Stimulated activated CD4-positive, alpha-beta T cell treated with anti-CD3 and anti-CD28 coated beads, Interleukin-4, amount 100 ng/mL, for 48 hours (primary cell): Measurements from ENCODE around the gene PLPPR1.
"Not testable (repeated sequence)": the region's sequence is repeated elsewhere in the genome, so short reads cannot be mapped to it uniquely, and the experiment has no call there.

Source experiments
- DNase-seq, 2 donors: peaks; one replicate each; pipeline ENCODE4 v3.0.0-alpha.2; 2020; ENCODE audit warnings: low read depth in 2 of 2

The PLPPR1 gene

DNA sequence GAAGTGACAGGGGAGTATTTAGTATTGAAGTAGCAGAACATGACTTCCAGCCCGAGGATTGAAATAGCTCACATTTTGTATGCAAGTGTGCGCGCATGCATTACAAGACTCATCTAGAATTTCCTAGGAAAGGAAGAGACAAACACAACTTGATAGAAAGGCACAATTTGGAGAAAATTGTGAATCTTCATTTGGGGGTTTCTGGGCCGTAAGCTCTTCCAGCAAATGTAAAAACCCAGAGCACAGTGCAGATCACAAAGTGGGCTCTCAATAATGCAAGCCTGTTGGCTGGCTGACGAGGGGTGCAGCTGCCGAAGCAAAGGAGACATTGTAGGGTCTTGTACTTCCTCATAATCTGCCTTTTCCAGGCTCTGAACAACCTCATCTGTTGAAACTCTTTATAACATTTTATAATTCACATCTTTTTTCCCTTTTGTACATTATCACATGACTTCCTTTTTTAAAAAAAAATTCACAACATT is 247.3 kb downstream of the PLPPR1 start:
- DNase-seq: no peak

DNA sequence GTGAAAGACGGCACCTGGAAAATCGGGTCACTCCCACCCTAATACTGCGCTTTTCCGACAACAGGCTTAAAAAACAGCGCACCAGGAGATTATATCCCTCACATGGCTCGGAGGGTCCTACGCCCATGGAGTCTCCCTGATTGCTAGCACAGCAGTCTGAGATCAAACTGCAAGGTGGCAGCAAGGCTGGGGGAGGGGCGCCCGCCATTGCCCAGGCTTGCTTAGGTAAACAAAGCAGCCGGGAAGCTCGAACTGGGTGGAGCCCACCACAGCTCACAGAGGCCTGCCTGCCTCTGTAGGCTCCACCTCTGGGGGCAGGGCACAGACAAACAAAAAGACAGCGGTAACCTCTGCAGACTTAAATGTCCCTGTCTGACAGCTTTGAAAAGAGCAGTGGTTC is 262.5 kb downstream of the PLPPR1 start:
- not testable (repeated sequence) for DNase-seq

DNA sequence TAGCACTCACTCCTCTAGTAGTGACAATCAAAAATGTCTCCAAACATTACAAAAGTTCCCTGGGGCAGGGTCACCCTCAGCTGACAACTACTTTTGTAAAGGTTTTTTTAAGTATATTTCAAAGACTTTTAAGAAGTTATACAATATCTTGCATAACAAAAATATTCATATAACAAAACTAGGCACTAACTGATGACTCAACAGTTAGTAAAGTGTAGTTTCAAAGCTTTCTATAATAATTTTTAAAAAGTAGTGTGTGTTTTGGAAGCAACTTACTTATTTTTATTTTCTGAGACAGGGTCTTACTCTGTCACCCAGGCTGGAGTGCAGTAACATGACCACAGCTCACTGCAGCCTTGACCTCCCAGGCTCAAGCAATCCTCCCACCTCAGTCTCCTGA is 271.4 kb downstream of the PLPPR1 start:
- DNase-seq: no peak

DNA sequence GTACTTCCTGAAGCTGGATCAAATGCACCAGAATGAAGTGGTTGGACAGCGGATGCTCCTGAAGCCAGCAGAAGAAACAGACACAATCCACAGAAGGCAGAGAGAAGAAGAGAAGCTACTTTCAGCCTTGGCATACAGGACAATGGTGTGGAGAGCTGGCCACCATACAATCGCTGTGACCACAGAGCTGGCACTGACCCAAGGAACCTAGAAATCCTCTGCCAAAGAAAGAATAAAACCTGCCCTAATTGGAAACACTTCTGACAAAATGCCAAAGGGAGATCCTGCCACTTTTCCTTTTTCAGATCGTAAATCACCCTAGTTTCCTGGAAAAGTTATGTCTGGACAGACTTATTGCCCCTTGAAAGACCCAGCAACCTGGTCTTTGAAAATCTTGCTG is 278.5 kb downstream of the PLPPR1 start:
- no peak for DNase-seq

DNA sequence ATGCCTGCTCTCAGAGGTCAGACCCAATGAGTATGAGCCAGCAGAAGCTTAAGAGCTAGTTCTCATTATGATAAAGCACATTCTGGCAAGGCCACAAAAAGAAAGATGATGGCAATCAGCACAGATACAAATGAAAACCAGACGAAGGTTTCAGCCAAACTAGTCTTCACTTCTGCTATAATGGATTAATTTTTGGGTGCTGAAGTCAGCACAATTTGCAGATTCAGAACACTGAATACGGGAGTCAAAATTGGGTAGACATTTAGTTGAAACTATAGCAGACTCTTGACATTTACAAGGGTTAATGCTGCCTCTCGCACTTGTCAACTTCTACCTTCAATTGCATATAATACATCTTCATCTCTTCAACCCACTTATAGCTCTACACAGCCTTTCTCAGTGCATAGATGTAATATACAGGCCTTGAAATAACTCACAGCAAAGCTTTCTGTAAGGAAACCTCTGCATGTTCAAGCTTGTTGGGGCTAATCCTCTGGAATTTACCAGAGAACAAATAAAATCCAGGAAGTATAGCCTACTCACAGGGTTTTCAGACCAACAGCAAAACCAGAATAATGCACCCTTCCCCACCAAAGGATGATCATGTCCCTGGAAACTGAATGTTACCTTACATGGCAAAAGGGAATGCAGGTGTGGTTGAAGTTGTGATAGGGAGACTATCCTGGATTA is 279.1 kb downstream of the PLPPR1 start:
- no peak for DNase-seq

DNA sequence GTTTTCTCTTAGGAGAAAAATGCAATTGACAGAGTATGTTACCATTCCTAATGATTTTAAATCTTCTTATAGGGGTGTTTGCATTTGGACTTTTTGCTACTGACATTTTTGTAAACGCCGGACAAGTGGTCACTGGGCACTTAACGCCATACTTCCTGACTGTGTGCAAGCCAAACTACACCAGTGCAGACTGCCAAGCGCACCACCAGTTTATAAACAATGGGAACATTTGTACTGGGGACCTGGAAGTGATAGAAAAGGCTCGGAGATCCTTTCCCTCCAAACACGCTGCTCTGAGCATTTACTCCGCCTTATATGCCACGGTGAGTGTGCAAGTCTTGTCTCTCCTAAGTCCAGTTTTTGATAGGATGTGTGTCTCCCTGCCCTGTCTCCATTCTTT is 280.6 kb downstream of the PLPPR1 start:
- DNase-seq: no peak

DNA sequence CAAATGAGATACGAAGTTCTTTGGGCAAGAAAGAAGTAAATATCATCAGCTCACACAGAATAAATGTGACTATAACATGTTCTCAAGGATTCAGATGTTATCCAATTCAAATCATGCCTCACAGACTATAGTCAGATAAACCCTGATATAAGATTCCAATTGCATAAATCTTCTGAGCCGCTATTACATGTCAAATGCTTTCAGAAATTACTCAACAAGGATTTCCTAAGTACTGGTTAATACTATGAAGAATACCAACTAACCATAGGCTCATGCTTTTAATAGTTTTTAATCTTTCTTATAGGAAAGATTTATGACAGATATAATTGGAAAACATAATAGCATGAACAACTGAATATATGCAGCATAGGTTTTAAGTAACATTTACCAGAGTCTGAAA is 282.7 kb downstream of the PLPPR1 start:
- no peak for DNase-seq

DNA sequence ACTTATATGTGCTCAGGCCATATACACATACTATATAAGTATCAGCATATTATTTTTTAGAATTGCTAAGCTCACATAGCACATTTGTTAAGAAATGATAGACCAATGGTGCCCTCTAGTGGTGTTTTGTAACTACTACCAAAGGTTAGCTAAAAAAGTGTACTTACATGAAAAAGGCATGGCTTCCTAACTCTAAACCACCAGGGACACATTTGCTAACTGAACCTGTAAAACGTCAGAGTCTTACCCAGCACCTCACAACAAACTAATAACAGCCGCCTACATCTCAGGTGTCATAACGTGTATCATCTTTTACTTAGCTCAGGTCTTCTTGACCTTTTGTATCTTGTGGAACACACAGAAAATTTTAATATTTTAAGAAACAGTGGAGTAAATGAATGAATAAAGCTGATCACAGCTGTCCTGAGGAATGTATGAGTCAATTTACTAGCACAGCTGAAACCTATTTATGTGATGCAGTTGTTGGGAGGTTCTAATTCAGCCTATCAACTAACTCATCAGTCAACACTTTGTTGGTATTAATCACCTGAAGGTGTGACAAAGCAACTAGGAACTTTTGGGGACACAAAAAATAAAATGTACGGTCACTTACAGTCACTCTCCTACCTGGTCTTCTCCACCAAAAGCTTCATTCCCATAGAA is 283.4 kb downstream of the PLPPR1 start:
- DNase-seq: no peak

DNA sequence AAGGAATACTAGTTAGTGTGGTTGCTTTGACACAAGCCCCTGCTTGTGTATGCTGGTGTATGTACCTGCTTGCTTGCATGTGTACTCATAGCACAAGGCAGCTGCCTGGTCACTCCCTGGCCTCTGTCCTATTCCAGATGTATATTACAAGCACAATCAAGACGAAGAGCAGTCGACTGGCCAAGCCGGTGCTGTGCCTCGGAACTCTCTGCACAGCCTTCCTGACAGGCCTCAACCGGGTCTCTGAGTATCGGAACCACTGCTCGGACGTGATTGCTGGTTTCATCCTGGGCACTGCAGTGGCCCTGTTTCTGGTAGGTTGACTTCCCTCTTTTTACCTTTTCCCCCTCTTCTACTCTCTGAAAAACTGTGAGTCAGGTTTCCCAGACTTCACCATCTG is 284.1 kb downstream of the PLPPR1 start:
- no peak for DNase-seq

DNA sequence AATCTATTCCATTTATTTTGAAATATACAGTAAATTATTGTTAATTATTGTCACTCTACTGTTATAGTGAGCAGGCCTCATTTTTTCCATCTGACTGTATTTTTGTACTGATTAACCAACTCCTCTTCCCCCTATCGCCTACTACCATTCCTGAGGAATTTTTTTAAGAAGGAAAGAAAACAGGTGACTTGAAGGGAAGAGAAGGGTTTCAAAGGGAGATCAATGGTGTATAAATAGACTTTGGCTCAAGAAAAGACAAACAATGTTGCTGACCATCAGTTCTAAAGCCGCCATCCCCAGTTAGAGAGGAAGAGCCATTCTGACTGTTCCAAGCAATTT is 286.6 kb downstream of the PLPPR1 start:
- DNase-seq: no peak

DNA sequence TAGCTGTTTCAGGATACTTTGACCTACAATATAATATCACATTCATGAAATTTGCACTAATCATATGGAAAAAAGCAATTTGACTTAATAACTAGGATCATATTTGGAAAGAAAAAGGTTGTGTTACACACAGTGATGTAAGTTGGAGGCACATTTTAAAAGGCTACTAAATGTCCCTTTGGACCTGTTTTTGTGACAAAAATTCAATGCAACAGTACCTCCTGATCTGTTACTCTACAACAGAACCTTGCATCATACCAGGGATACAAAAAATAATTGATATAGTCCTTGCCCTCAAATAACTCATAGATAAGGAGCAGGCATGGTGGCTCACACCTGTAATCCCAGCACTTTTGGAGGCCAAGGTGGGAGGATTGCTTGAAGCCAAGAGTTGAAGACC is 289.2 kb downstream of the PLPPR1 start:
- DNase-seq: no peak

DNA sequence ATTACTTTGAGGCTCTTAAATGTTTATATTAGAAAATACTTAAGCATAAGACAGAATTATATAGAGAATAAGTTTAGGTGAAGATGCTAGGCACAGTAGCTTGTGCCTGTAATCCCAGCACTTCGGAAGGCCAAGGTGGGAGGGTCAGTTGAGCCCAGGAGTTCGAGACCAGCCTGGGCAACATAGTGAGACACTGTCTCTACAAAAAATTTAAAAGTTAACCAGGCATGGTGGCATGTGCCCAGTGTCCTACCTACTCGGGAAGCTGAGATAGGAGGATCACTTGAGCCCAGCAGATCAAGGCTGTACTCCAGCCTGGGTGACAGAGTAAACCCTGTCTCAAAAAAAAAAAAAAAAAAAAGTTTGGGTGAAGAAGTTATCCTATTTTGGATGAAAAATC is 294.6 kb downstream of the PLPPR1 start:
- DNase-seq: no peak

DNA sequence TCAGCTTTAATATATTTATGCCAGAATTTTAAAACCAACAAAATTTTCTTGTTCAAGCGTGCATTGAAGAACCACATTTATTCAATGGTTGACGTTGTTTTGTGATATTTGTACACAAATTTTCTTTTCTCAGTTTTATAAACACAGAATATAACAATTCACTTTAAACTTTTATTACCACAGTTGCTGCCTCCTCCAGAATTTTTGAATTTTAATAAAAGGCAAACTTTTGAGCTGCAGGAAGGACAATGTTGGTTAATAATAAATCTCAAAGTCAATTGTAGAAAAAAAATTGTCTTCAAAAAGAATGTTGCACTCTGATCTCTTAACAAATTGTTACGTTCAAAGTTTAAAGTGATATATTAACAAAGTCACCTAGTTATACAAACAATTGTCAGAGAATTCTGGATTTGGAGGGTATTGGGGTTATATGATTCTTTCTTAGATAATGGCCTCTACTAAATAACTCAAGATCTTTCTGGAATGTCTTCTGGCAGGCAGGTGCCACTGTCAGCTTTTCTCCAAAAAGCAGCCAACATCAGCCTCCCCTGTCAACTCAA is 295.8 kb downstream of the PLPPR1 start:
- no peak for DNase-seq

DNA sequence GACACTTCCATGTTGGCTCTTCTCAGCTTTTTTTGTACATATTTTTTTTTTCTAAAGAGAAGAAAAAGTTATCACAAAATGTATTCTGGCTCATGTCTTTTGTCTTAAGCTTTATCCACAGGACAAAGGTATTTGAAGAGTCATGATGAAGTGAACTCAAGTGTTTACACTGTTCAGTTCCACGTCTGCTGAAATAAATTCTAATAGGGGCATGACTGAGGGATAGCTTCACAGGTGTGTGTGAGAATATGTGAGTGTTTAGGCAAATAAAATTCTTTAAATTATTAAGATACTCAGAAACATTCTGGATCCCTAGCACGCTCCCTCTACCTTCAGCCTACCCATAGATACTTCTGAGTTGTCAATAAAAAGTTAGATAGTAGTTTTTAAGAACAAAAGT is 296.5 kb downstream of the PLPPR1 start:
- DNase-seq: no peak

DNA sequence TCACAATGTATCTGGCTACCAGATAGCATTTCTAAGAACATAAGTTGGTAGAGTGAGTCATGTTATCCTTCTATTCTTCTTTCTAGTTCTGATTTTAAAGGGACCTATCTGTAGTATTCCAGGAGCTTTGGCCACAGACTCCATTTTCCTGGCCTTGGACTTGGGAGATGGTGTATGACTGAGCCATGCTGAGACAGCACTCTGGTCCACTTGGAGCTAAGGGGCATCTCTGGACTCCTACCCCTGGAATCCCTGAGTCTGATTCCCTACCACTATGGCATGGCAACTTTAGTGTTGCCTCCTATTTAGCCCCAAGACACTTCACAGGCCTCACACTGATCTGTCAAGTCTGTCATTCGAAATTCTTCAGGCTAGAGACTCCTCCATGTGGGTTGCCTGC is 297.5 kb downstream of the PLPPR1 start:
- no peak for DNase-seq

DNA sequence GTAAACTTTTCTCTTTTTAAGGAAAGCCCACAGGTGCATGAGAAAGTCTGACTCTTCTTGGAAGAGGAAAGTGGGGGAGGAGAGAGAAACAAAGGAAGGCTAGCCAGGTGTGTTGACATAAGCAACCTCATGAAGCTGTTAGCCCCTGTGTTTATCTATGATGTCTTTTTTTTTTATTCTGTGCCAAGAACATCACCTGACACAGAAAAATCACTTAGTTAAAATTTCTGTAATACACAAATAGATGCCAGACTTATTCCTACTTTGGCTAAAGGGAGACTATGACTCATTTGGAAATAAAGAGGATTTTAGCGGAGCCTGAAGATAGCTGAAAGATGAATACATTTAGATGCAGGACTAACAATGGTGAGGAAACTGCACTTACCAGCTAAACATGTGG is 298.0 kb downstream of the PLPPR1 start:
- no peak for DNase-seq

DNA sequence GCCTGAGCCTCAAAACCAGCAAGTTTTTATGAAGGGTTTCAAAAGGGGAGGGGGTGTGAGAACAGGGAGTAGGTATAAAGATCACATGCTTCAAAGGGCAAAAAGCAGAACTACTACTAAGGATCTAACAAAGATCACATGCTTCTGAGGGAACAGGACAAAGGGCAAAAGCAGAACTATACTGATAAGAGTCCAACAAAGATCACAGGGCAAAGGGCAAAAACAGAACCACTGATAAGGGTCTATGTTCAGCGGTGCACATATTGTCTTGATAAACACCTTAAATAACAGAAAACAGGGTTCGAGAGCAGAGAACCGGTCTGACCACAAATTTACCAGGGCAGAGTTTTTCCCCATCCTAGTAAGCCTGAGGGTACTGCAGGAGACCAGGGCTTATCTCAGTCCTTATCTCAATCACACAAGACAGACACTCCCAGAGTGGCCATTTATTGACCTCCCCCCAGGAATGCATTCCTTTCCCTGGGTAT is 298.9 kb downstream of the PLPPR1 start:
- DNase-seq: not testable (repeated sequence)

DNA sequence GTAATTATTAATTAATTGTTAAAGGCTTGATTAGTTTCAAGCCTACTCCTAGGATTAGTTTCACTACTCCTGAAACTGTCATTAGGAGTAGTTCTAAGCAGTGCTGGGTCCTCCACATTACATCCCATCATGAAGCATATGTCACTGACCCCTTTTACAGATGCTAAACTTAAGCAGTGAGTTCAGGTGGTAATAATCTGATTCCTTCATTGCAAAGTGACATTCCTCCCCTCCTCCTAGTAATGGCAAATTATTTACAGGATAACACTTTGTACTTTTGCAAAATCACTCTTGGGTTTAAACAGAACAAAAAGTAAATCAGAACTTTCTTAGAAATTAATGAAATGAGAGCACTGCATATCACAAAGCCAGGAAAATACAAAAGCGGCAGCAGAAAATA is 303.8 kb downstream of the PLPPR1 start:
- no peak for DNase-seq

DNA sequence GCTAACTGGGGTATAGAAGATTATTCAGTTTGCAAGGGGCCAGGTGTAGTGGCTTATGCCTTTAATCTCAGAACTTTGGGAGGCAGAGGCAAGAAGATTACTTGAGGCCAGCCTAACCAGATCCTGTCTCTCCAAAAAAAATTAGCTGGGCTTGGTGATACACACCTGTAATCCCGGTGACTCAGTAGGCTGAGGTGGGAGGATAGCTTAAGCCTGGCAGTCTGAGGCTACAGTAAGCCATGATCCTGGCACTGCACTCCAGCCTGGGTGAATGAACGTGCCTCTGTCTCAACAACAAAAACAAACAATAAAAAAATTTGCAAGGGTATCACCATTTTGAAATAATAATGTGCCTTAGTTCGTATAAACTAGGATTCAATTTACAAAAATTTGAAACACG is 305.0 kb downstream of the PLPPR1 start:
- DNase-seq: no peak

DNA sequence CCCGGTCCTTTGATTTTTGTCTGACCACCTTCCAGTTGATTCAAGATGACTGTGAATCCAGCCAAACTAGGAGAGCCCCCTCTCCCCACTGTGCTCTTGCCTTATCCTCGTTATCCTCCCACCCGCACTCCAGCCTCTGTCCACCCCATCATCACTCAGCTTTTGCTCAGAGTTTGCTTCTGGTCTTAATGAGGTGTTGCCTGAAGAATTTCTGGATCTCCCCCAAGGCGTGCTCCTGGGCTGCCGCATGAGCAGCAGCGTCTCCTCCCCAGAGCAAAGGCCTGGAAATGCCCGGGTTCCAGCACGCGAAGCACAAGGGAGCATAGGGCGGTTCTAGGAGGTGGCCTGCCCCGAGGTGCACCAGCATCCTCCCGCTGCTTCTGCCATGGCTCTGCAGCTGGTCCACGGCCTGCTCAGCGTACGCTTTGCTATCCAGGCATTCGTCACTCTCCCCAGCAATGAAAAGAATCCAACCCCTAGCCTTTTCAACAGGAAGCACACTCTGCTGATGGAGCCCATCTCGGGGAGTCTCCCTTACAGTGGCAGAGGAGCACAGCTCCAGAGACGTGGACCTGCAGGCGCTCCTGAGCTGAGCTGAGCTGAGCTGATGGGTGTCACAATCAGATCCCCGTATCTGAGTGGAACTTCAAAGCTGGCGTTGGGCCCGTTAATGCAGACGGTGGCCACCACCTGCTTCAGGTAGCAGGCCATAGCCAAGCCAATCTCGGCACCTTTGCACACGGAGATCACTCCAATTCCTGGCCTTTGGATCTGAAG is 305.6 kb downstream of the PLPPR1 start:
- DNase-seq: no peak

DNA sequence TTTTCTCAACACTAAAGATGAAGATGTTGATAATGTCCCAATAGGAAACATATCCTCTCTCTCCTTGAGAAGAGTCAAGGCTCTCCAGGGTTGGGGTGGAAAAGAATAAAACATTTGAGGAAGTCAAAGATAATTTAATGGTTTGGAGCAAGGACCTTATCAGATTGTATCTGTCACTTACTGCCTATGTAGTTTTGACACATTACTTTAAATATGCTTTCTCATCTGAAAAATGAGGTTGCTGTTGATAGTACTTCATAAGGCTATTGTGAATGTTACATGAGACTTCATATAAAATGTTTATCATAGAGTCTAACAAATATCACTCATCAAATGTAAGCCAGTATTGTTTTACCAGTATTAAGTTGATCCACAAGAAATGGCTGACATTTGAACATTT is 307.6 kb downstream of the PLPPR1 start:
- no peak for DNase-seq

DNA sequence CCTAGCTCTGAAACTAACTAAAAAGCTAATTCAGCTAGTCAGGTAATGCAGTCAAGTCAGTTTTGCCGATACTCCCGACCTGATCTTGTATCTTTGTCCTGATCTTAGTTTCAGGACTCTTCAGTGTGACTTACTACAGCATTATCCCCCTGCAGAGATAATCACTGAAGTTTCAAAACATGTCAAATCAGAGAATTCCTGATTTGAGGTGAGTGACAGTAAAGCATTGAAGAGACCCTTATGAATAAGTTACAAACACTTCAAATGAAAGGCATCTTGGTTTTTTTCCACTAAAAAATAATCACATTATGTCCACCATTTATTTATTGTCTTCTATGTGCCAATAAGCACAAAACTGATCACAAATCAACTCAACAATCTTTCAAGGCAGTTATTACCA is 308.7 kb downstream of the PLPPR1 start:
- no peak for DNase-seq

DNA sequence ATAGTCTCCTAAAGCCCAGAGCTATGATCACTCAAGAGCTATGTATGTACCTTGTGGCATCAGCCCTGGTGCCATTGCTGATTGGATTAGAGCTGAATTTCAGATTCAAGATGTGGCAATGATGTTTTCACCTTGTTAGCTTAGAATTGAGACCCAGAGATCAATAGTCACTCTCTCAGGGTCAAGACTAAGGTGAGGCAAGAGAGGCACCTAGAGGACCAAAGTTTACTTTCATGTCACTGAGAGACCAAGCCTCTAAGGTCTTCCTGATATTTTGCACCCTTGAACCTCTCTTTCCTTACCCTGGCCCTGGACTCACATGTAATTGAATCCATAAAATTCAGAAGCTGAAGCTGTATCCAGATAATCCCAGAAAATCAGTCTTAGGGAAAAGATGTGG is 313.4 kb downstream of the PLPPR1 start:
- no peak for DNase-seq
